ENCODE measurements around the gene EMID1.

EMID1 gene

DNA sequence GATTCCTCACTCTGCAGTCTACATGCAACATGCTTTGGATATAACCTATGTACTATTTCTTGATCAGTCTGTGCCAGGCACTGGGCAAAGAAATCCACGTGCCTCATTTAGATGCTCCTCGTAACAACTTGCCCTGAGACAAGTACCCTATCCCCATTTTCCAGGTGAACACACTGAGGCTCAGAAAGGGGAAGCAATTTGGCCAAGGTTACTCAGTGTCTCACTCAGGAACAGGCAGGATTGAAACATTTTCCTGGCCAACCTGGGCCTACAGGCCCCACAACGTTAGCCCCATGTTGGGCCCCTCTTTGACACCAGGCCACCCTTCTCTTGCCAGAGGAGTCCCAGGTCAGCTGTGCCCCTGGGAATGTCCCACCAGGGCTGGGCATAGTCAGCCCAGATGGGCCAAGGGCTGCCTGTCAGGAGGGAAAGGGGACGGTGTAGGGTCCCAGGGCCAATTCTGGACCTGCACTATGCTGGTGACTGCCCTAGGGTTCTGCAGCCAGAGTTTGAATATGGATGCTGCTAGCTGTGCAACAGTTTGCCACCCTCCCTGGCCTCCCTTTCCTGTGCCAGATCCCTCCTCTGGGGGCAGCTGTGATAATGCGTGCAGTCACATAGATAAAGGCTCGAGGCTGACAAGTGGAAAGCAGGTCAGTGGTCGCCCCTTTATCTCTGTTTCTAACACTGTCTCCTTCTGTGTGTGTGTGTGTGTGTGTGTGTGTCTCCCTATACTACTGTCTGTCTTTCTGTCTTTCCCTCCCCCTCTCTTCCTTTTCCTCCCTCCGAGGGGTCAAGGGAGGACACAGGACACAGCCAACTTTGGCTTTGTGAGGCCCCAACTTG lies 10.4 kb upstream of the EMID1 start:
- DNase-seq: no peak

DNA sequence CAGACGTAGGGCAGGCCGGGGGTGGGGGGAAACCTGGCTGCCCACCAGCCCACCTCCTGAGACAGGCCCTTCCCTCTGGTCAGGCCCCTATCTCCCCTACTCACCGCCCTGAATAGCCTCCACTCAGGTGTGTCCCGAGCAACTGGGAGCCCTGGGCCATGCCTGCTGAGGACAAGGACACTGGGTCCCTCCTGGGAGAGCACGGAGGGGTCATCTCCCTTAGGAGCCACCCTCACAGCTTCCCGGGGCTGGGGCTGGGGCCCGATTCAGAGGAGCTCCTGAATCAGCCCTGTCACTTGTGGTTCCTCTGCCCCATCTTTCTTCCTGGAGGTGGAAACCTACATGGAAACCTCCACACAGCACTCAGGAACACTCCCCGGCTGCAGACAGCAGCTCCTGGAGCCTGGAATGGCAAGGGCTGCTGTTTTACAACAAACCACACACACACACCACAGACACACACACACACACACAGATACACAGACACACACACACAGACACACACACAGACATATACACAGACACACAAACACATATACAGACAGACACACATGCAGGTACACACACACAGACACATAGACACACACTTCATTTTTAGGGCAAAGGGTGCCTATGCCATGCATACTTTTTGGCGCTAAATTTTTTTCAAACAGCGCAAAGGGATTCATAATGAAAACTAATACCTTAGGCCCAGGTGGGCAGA lies 9.6 kb upstream of the EMID1 start:
- DNase-seq: no peak

DNA sequence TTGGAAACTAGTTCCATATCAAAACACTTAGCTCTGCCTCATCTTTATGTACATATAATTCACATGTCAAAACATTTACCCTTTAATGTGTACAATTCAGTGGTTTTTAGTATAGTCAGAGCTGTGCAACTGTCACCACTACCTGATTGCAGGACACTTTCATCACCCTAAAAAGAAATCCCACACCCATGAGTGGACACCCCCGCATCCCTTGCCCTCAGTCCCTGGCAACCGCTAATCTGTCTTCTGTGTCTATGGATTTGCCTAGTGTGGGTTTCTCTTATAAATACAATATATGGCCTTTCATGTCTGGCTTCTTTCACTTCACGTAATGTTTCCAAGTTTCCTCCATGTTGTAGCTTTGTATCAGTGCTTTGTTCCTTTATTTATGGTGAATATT lies 8.6 kb upstream of the EMID1 start:
- DNase-seq: no peak

DNA sequence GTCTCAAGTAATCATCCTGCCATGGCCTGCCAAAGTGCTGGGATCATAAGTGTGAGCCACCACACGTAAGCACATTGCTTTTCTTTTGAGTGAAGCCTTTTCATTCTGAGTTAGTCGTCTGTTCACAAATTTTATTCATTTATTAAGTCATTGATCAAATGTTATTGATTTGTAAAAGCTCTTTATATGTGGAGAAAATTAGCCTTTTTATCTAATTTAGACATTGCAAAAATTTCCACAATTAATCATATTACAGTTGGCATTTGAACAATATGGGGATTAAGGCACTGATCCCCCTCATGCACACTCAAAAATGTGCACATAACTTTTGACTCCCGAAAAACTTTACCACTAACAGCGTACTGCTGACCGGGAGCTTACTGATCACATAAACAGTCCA lies 7.5 kb upstream of the EMID1 start:
- DNase-seq: no peak

DNA sequence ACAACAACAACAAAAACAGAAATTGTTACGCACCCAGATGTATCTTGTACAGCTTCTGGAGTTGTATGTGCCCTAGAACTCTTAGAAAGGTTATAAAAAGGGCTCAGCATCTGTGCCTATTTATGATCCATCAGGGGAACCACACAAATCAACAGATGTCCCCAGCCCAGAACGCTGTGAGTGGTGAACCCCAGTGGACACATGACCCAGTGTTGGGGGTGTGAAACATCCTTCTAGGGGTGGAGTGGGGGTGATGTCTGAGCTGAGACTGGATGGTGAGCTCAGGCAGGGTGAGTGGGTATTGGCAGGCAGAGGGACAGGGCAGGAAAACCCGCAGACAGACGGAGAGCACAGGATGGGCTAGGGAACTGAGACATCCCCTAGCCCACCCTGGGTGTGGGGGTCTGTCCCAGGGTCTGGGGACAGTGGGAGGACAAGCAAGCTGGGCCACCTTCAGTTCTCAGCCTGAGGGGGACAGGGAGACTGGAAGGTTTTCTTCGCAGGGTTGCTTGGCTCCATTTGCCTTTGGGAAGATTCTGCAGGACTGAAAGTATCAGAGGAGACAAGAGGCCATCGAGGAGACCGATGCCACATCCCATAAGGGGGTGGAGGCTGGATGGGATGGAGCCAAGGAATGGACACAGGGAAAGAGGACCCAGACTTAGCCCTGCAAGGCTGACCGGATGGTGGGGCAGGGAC lies 5.8 kb upstream of the EMID1 start:
- DNase-seq: no peak

DNA sequence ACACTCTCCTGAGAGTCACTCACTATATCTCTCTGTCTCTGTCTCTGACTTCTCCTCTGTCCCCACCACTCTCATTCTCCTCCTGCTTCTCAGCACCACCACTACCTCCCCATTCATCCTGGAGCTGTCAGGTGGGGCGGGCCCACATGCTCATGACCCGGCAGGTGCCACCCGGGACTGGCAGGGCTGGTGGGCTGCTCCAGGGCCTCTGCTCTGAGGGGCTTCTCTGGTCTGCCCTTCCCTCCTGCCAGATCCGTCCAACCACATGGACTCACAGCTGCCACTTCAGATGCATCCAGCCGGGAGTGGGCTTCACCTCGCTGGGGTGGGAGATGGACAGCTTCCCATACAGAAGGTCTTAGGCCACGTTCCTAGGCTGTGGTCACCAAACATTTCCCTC lies 4.8 kb upstream of the EMID1 start:
- DNase-seq: no peak

DNA sequence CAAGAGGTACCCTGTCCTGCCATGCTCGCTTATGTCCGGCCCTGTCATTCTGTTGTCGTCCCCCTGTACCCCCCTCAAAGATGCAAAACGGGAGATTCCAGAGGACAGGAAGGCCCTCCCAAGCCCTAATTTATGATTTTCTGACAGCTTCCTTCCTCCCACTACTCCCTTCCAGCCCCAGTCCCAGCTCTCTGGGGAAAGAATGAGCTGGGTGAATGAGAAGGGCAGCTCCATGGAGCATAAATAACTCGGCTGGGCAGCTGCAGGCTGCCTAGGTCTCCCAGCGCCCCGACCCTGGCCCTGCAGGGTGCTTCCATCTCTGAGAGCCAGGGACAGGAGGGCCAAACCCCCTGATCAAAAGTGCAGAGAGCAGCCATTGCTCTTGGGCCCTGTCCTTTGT lies 3.9 kb upstream of the EMID1 start:
- DNase-seq: no peak

DNA sequence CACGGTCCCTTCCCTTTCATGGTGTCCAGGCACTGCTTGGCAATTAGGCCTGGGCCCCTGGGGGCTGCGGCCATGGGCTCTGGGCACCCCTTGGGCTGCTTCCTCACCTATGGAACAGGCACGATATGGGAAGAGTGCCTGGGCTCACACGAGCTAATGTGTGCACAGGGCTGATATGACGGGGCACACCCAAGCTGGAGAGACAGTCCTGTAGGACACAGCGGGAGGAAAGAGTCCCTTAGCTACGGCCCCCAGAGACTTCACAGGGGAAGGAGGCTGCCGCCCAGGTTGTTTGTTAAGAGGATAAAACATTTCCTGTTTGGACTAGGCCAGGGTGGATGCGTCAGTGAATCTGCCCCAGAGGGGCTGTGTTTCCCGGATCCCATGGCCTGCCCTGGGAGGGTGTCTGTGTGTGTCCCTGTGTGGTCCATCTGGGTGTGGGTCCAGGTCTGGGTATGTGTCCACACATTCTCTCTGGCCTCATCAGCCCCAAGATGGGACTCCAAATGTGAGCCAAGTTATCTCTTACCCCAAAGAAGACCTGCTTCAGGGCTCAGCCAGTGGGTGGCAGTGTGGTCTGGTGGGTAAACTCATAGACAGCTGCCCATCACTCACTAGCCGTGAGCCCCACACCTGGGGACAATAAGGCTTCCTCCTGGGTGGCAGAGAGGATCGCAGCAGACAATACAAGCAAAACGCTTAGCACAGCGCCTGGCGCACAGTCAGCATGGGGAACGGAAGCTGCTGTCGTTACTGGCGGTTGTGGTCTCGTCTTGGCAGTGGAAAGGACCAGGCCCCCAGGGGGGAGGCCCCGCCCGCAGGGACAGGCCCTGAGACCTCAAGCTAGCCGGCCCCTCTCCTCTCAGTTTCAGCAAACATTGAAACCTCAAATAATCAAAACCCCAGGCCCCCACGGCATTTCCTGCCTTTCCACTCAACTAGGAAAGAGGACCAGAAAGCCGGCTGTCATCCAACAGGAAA lies 3.2 kb upstream of the EMID1 start:
- DNase-seq: no peak

DNA sequence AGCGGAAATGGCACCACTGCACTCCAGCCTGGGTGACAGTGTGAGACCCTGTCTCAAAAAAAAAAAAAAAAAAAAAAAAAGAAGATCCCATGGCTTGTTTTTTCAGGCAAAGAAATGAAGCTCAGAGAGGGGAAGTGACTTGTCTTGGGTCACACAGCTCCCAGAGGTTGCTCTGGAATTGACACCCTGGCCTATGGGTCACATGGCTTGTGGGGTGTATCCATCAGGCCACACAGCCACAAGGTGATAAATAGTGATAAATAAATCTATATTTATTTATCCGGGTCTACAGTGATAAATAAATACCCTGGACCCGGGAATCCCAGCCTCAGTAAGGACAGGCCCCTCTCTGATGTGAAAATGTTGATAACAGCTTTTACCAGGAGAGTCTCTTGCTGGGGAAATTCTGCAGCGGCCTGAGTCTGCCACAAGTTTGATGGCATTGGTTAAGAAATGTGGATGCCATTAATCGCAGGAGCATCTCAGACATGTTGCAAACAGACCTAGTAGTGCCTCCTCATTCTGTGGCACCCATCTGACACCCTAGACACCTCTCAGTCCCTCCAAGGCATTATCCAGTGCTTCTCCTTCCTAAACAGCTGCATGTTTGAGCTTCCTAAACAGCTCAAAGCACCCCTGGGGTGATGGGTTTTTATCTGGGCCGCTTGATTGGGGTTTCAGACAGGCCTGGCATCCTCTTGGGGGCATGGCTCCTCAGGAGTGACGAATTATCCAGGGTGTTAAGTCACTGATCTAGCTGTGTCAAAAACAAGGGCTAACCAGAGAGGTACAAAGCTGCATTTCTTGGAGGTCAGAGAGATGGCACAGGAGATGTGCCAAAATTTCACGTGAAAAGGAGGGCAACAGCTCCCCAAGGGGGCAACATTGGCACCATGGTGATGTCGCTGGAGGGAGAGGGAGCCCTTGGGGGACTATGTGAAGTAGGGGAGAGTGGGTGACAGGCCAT lies 1.9 kb upstream of the EMID1 start:
- DNase-seq: no peak

DNA sequence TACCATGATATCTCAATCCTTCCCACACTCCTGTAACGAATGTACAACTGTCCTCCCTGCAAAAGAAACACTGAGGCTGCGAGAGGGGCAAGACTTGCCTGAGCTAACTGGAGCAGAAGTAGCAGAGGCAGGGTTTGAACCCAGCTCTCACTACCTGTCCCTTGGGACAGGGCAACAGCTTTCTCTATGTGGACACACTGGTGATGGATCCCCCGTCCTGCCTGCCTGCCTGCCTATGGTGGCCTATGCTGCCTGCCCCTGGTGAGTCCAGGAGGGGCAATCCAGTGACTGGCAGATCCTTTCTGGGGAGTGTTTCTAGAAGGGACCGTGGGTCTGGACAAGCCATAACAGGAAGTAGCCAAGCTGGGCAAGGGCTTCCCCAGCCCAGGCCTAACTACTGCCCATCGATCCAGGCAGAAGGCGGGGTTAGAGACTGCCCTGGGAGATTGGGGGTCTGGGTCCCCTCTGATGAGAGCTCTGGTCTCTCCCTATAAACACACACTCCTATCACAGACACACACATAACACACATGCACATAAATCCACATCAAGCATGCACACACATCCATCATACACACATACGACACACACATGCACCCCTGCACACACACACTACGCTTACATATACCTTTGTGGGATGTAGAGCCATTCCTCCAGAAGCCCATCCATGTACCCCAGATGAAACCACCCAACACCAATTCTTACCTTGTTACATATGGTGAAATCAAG lies 1.1 kb upstream of the EMID1 start:
- DNase-seq: no peak

DNA sequence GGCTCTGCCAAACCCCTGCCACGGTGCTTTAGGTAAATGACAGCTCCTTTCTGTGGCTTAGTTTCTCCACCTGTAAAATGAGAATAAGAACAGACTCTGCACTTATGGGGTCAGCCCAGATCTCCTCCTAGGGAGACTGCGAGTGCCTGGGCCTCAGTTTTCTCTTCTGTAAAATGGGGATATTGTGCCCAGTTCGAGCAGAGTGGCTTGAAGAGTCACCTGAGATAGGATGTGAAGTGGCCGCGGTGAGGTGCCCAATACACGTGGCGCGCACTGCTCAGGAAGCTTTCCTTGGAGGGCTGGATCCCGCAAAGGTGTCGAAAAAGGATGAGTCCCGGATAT lies 473 bp upstream of the EMID1 start:
- DNase-seq: no peak

DNA sequence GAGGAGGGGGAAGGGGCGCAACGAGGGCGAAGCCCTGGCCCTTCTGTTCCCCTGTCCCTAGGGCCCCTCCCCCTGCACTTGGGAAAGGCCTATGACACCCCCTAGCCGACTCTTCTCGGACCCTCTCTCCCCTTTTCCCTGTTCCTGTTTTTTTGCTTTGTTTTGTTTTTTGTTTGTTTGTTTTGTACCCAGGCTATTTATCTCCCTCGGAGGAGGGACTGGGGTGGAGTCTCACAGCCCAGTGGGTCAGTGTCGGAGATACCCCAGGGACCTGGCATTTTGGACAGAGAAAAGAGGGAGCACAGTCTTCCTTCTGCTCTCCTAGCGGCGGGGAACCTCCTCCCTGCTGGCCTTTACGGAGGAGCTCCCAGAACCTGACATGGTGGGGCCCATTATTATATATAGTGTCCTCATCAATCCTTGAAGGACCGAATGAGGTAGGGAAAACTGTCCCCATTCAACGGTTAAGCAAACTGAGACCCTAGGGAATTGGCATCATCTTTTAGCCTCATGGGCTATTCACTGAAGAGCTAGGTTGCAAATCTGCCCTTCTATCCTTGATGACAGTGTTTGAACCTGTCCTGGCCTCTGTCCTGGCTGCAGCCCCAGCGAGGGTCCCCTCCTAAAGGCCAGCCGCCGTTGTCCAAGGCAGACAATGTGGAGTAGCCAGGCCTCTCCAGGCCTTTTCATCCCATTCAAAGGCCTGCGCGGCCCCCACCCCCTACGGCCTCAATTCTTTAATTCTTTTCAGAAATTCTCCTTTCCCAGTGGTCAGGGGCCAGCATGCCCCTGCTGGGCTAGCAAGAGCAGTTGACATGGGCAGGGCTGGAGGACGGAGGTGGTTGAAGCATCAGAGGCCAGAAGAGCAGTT lies 911 bp downstream of the EMID1 start:
- no peak for DNase-seq

DNA sequence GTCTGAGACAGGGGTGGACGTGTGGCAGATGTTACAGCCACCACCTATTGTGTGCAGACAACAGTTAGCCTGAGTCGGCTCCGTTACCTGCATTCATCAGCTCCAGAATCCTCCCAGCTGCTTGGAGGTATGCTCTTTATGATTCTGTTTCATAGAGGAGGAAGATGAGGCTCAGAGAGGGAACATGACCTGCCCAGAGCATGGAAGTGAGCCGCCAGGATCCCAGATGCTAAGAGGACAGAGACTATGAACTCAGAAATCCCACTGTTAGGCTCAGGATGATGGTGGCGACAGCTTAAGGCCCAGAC lies 1.5 kb downstream of the EMID1 start:
- no peak for DNase-seq

DNA sequence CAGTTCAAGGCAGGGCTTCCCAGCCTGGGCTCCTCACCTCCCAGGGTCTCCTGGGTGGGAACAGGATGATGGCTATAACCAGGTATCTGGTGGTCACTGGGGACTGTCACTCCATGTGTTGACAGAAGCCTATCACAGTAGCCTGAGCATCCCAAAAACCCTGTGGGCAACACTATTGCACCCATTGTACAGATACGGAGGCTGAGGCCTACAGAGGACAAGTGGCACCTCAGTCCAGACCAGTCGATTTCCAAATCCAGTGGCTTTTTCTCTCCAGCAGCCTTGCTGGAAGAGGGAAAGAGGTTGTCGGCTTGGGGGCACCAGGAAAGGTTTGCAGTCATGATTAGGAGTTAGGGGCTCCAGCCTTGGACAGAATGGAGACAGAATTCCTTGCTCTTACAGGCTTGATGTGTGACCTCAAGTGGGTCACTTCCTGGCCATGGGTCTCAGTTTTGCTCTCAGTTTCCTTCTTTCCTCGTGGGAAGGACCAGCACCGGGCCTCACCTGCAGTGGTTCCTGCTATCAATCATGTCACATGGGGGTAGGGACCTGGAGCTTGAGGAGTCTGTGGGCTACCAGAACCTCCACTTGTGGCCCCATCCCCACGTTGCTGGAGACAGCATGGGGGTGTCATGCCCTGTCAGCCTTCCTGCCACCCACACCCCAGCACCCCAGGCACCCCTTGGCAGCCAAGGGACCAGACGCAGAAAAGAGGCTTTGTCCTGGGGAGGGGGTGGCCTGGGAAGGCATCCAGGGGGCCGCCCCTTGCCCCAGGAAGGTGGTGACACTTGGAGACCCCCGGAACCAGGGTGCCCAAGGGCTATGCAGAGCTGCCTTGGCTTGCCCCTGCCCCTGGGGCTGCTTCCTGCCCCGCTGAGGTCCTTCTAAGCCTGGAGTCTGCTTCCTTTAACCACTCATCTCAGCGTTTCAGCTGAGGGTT lies 2.1 kb downstream of the EMID1 start:
- no peak for DNase-seq

DNA sequence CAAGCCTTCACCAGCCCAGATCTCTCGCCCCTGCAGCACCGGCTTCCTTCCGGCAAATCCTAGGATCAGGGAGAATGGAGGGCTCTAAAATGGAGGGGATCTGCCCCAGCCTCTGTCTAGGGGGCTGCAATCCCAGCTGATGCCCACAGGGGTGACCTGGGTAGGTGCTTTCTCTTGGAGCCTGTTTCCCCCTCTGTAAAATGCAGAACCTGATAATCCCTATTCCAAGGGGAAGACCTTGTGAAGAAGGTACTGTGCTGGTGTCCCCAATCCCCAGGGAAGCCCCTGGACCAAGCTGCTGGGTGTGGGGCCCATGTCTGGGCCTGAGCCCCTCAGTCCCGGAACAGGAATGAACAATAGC lies 2.8 kb downstream of the EMID1 start:
- DNase-seq: no peak

DNA sequence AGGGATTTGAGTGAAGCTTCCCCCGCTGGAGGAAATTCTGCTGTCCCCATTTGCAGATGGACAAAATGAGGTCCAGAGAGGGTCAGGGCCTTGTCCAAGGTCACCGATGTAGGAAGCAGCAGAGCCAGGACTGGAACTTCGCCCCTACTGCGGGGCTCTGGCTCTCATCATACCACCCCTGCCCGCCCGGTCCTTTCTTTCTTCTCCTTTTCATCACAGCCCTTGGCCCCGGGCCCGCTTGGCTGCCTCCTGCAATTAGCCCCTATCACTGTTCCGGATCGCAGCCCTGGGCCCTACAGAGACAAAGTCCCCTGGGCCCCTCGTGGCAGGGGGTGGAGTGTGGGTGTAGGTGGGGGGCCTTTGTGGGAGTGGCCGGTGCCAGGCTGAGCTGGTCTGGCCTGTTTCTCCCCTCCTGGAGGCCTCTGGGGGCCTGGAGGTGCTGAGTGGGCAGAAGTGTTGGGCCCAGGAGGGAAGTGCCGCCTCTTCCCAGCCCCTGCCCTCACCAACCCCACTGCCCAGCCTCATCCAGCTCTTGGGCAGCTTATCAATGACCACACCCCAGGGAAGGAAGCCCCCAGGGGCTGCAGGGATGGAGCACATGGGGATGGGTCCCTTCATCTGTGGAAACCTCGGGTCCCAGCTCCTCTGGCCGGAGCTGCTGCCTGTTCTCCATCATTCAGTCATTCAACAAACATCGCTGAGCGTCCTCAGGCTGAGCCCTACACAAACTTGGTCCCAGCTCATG lies 3.4 kb downstream of the EMID1 start:
- no peak for DNase-seq

DNA sequence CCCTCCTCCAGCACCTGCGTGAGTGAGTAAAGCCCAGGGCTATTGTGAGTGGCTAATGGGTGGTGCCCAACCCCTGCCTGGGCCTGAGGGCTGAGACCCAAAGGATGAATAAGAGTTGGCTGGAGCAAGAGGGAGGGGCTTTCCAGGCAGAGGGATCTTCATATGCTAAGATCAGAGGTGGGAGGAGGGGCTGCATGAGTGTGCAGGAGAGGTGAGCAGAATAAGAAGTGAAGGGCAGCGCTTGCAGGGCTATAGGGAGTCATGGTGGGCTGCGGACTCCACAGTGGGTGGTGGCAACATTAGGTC lies 3.9 kb downstream of the EMID1 start:
- no peak for DNase-seq

DNA sequence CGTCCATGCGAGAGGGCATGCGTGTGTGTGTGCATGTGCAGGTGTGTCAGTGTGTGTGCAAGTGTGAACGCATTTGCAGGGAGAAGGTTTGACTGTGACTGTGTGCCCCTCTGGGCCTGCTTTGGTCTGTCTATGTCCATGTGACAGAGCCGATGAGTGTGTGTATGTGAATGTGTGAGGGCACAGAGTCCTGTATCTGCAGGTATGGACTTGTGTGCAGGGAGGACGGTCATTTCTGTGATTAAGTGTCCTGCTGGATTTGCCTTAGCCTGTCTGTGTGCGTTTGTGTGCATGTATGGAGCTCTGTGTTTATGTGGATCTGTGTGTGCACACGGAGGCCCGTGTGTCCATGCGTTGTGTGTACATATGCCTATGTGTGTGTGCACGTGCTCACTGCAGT lies 5.4 kb downstream of the EMID1 start:
- DNase-seq: no peak

DNA sequence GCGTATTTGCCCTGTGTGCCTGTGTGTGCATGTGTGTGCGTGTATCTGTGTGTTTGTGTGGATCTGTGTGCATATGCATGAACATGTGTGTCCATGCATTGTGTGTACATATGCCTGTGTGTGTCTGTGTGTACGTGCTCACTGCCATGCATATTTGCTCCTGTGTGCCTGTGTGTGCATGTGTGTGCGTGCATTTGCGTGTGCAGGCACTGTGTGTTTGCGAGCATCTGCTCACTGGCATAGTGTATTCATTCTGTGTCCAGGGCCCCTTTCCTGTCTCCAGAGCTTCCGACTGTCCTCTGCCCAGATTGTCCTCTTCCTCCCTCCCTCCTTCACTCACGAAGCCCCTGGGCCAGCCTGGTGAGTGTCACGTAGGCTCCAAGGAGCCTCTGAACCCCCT lies 5.8 kb downstream of the EMID1 start:
- no peak for DNase-seq
